IMR-90 (cell line): ENCODE data around the gene NEXMIF. TPM values are rescaled to one million over a fixed set of nuclear protein-coding genes. Genes with fewer than 3 reads are reported as not detected.

Experiments used
- ATAC-seq: fragments of 200-7000 bp; cut with Tn5 transposase; 2 replicates; pipeline ENCODE4 v1.9.1; 2020; ENCODE audit warnings: low read depth, mild to moderate bottlenecking, moderate library complexity
- BruUV-seq: library from RNA; stranded (reverse); fragments of 400-500 nt; replicated peaks from 2 replicates; lab custom pipeline; 2021; lab: Mats Ljungman, UMichigan
- CTCF ChIA-PET: fragments of 300-600 bp; formaldehyde crosslinking; extraction: SDS; loops from one replicate; lab custom pipeline; 2021; ENCODE audit warnings: antibody characterized with exemption; lab: Yijun Ruan, JAX
- POLR2A ChIA-PET: fragments of 300-600 bp; sonication (Branson Sonifier 250); formaldehyde crosslinking; loops from one replicate; lab custom pipeline; 2022; ENCODE audit warnings: antibody characterized with exemption; ENCODE audit not compliant: unreplicated experiment; lab: Charles Lee
- DNase-seq: peaks from one replicate; pipeline ENCODE4 v3.0.0; 2013
- H2AFZ ChIP-seq: replicated peaks from 2 replicates; pipeline ENCODE3; 2013; ENCODE audit warnings: low read length, mild to moderate bottlenecking; ENCODE audit not compliant: poor library complexity
- H2AK5ac ChIP-seq: 2 replicates; pipeline ENCODE4 v1.6.1; 2013; ENCODE audit warnings: low read depth, low read length, inconsistent platforms
- H2AK9ac ChIP-seq: replicated peaks from 2 replicates; pipeline ENCODE3; 2013; ENCODE audit warnings: mild to moderate bottlenecking, low read depth, low read length, moderate library complexity; ENCODE audit not compliant: poor library complexity
- H2BK120ac ChIP-seq: 2 replicates; pipeline ENCODE4 v1.6.1; 2013; ENCODE audit warnings: low read depth, low read length, inconsistent platforms
- H2BK15ac ChIP-seq: 3 replicates; pipeline ENCODE4 v1.6.1; 2013; ENCODE audit warnings: low read depth, low read length, inconsistent platforms
- H2BK20ac ChIP-seq: 2 replicates; pipeline ENCODE4 v1.6.1; 2013; ENCODE audit warnings: low read depth, mild to moderate bottlenecking, inconsistent platforms, low read length, moderate library complexity
- H2BK5ac ChIP-seq: 2 replicates; pipeline ENCODE4 v1.6.1; 2013; ENCODE audit warnings: mild to moderate bottlenecking, low read depth, low read length, inconsistent platforms; ENCODE audit not compliant: poor library complexity, severe bottlenecking
- H3K14ac ChIP-seq: replicated peaks from 2 replicates; pipeline ENCODE4 v1.6.1; 2013; ENCODE audit warnings: low read depth, low read length, inconsistent platforms
- H3K18ac ChIP-seq: 2 replicates; pipeline ENCODE4 v1.6.1; 2013; ENCODE audit warnings: low read depth, low read length, control low read depth
- H3K23ac ChIP-seq: 2 replicates; pipeline ENCODE4 v1.6.1; 2013; ENCODE audit warnings: low read depth, low read length, inconsistent platforms
- H3K27ac ChIP-seq: 2 replicates; pipeline ENCODE4 v1.5.1; 2013; ENCODE audit warnings: mild to moderate bottlenecking, control low read depth, low read length; ENCODE audit not compliant: insufficient read depth
- H3K27me3 ChIP-seq: 2 replicates; pipeline ENCODE4 v1.6.1; 2013; ENCODE audit warnings: low read length; ENCODE audit not compliant: control insufficient read depth, insufficient read depth
- H3K36me3 ChIP-seq: 2 replicates; pipeline ENCODE4 v1.6.1; 2013; ENCODE audit warnings: low read length, mixed read lengths; ENCODE audit not compliant: control insufficient read depth, insufficient read depth
- H3K4ac ChIP-seq: 2 replicates; pipeline ENCODE4 v1.6.1; 2013; ENCODE audit warnings: low read depth, low read length, inconsistent platforms
- H3K4me1 ChIP-seq: 2 replicates; pipeline ENCODE4 v1.6.1; 2013; ENCODE audit warnings: low read length, mixed read lengths; ENCODE audit not compliant: control insufficient read depth, insufficient read depth
- H3K4me2 ChIP-seq: 2 replicates; pipeline ENCODE4 v1.6.1; 2013; ENCODE audit warnings: low read depth, mild to moderate bottlenecking, control low read depth, low read length, moderate library complexity
- H3K4me3 ChIP-seq: 2 replicates; pipeline ENCODE4 v1.5.1; 2013; ENCODE audit warnings: low read depth, mild to moderate bottlenecking, control low read depth, low read length, moderate library complexity; ENCODE audit not compliant: insufficient read depth
- H3K56ac ChIP-seq: 2 replicates; pipeline ENCODE4 v1.6.1; 2013; ENCODE audit warnings: low read length, inconsistent platforms; ENCODE audit not compliant: insufficient read depth; ENCODE audit errors: extremely low read depth
- H3K79me1 ChIP-seq, 2 experiments: 2 replicates each; pipeline ENCODE4 v1.6.1; 2013; ENCODE audit warnings: low read length in 2 of 2, inconsistent platforms in 1 of 2, low read depth in 1 of 2
- H3K9ac ChIP-seq: 2 replicates; pipeline ENCODE4 v1.6.1; 2013; ENCODE audit warnings: low read depth, low read length, control low read depth
- H3K9me1 ChIP-seq: 2 replicates; pipeline ENCODE4 v1.6.1; 2013; ENCODE audit warnings: low read length, inconsistent platforms; ENCODE audit not compliant: insufficient read depth
- H3K9me3 ChIP-seq: 2 replicates; pipeline ENCODE4 v1.6.1; 2013; ENCODE audit warnings: low read length; ENCODE audit not compliant: control insufficient read depth, insufficient read depth
- H4K20me1 ChIP-seq: 2 replicates; pipeline ENCODE4 v1.6.1; 2013; ENCODE audit warnings: low read length, inconsistent platforms; ENCODE audit not compliant: insufficient read depth
- H4K5ac ChIP-seq: 2 replicates; pipeline ENCODE4 v1.6.1; 2013; ENCODE audit warnings: mild to moderate bottlenecking, low read depth, low read length, control low read depth
- H4K8ac ChIP-seq, 2 experiments: 2 replicates each; pipeline ENCODE4 v1.6.1; 2013; ENCODE audit warnings: low read depth in 2 of 2, low read length in 2 of 2, control low read depth in 1 of 2, inconsistent platforms in 1 of 2
- H4K91ac ChIP-seq: 2 replicates; pipeline ENCODE4 v1.6.1; 2013; ENCODE audit warnings: low read depth, low read length, inconsistent platforms; ENCODE audit not compliant: insufficient read depth
- BHLHE40 ChIP-seq: fragments of 150-350 bp; IDR thresholded peaks from 2 replicates; pipeline ENCODE4 v1.6.1; 2016; ENCODE audit warnings: mild to moderate bottlenecking, low read depth, low read length
- CHD1 ChIP-seq: IDR thresholded peaks from 2 replicates; pipeline ENCODE4 v1.6.1; 2012; ENCODE audit warnings: low read depth, low read length, improper control_type of control experiment
- CTCF ChIP-seq: conservative IDR thresholded peaks from 2 replicates; pipeline ENCODE4 v1.5.1; 2012; ENCODE audit warnings: mild to moderate bottlenecking, low read depth, low read length, improper control_type of control experiment
- MXI1 ChIP-seq: IDR thresholded peaks from 2 replicates; pipeline ENCODE4 v1.6.1; 2012; ENCODE audit warnings: low read depth, mild to moderate bottlenecking, low read length, moderate library complexity, borderline replicate concordance
- RFX5 ChIP-seq: IDR thresholded peaks from 2 replicates; pipeline ENCODE4 v1.8.0; 2012; ENCODE audit warnings: low read depth, mild to moderate bottlenecking, low read length, moderate library complexity
- SMC3 ChIP-seq: fragments of 150-350 bp; IDR thresholded peaks from 2 replicates; pipeline ENCODE4 v1.6.1; 2016; ENCODE audit warnings: low read depth, mild to moderate bottlenecking, antibody characterized with exemption, low read length, moderate library complexity
- WGBS, 2 experiments: methylation state at CpG; one replicate each; pipeline versions ENCODE4 v1.1.5 to v1.1.7; 2013; ENCODE audit warnings: missing lambda C conversion rate in 2 of 2; ENCODE audit not compliant: insufficient read length in 1 of 2; ENCODE audit errors: extremely low coverage in 2 of 2; 5-methylcytosine and 5-hydroxymethylcytosine counted together
- dilution Hi-C: fragments of 300-500 bp; cut with HindIII; formaldehyde crosslinking; loops from one replicate; pipeline ENCODE4 v1.14.3; 2018; ENCODE audit warnings: low sequenced_read_pairs; ENCODE audit not compliant: unreplicated experiment
- in situ Hi-C: fragments of 300-500 bp; cut with MboI; formaldehyde crosslinking; loops from 3 replicates; pipeline ENCODE4 v1.14.3; 2019; ENCODE audit warnings: low sequenced_read_pairs, inconsistent platforms, mixed read lengths
- intact Hi-C: fragments of 100-400 bp; cut with micrococcal nuclease; formaldehyde crosslinking; loops from 2 replicates; pipeline ENCODE4 v1.10.0; 2022
- polyA plus RNA-seq, 3 experiments: library from polyadenylated mRNA; depleted of rRNA; stranded (reverse); fragments of >200 nt; gene quantifications; 2 replicates each; pipeline ENCODE4 v1.2.3, GENCODE V29; 2012; ENCODE audit warnings: low replicate concordance in 1 of 3
- total RNA-seq: library from RNA; depleted of rRNA; stranded (reverse); fragments of >200 nt; gene quantifications from 2 replicates; pipeline ENCODE4 v1.2.3, GENCODE V29; 2012

The NEXMIF gene
- total and polyA plus RNA-seq, 2 of the 4 experiments (the other 2 are of a cell fraction) = not detected

GRCh38 chrX:74911494-74911893 is 13.8 kb downstream of the NEXMIF start:
- intact Hi-C loops (no loop called here), dilution Hi-C loops (no loop called here), in situ Hi-C loops (no loop called here)
- Histone ChIP-seq H3K18ac (no peak overlapping the region), H3K23ac (no peak overlapping the region), H4K20me1 (no peaks in the 10 kb centered on the region), H3K79me1 (no peaks in the 10 kb centered on the region), H3K36me3 (no peaks in the 10 kb centered on the region), H2AFZ (no peak overlapping the region), H3K4ac (no peak overlapping the region), H3K4me3 (no peak overlapping the region), H2AK5ac (no peak overlapping the region), H3K27me3 (no peaks in the 10 kb centered on the region), H4K5ac (no peak overlapping the region), H3K14ac (no peak overlapping the region), H2BK5ac (no peak overlapping the region), H2BK120ac (no peak overlapping the region), H4K91ac (no peak overlapping the region), H3K4me1 (no peaks in the 10 kb centered on the region), H3K9me3 (no peaks in the 10 kb centered on the region), H3K56ac (no peak overlapping the region), H3K9me1 (no peaks in the 10 kb centered on the region), H4K8ac (no peak overlapping the region), H3K4me2 (no peak overlapping the region), H2AK9ac (no peak overlapping the region), H2BK15ac (no peak overlapping the region), H3K27ac (no peak overlapping the region), H3K9ac (no peak overlapping the region), H2BK20ac (no peak overlapping the region)
- no TSS peak for BruUV-seq
- POLR2A ChIA-PET = no interaction called here
- DNase-seq (no peak), ATAC-seq (no peak)
- no CpG with 5 or more reads among the region's 1 CpG for WGBS, 2 experiments
- no peak for TF ChIP-seq RFX5
- no peak for TF ChIP-seq SMC3
- TF ChIP-seq BHLHE40 = no peak
- TF ChIP-seq CTCF = no peak
- no peak for TF ChIP-seq MXI1
- no peak for TF ChIP-seq CHD1
- CTCF ChIA-PET = no interaction called here
